Breast epithelium (tissue), 3 donors: ENCODE measurements around the gene ZDHHC21.
"Not testable (repeated sequence)": the region's sequence is repeated elsewhere in the genome, so short reads cannot be mapped to it uniquely, and the experiment has no call there.

Experiments used
- POLR2A ChIP-seq: fragments of 450-650 bp; IDR thresholded peaks from one replicate; pipeline ENCODE4 v1.6.1; 2016; ENCODE audit warnings: antibody characterized with exemption, mild to moderate bottlenecking, moderate library complexity
- TF ChIP-seq, protein P1 (sequence below), 3 donors: fragments of 450-650 bp; IDR thresholded peaks; one replicate each; pipeline ENCODE4 v1.5.1; 2016 to 2017; ENCODE audit warnings: antibody characterized with exemption in 3 of 3, mild to moderate bottlenecking in 3 of 3, moderate library complexity in 3 of 3

DNA sequence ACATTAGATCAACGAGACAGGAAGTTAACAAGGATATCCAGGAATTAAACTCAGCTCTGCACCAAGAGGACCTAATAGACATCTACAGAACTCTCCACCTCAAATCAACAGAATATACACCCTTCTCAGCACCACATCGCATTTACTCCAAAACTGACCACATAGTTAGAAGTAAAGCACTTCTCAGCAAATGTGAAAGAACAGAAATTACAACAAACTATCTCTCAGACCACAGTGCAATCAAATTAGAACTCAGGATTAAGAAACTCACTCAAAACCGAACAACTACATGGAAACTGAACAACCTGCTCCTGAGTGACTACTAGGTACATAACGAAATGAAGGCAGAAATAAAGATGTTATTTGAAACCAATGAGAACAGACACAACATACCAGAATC lies 10.6 kb downstream of the ZDHHC21 start:
- TF ChIP-seq, protein P1, sequence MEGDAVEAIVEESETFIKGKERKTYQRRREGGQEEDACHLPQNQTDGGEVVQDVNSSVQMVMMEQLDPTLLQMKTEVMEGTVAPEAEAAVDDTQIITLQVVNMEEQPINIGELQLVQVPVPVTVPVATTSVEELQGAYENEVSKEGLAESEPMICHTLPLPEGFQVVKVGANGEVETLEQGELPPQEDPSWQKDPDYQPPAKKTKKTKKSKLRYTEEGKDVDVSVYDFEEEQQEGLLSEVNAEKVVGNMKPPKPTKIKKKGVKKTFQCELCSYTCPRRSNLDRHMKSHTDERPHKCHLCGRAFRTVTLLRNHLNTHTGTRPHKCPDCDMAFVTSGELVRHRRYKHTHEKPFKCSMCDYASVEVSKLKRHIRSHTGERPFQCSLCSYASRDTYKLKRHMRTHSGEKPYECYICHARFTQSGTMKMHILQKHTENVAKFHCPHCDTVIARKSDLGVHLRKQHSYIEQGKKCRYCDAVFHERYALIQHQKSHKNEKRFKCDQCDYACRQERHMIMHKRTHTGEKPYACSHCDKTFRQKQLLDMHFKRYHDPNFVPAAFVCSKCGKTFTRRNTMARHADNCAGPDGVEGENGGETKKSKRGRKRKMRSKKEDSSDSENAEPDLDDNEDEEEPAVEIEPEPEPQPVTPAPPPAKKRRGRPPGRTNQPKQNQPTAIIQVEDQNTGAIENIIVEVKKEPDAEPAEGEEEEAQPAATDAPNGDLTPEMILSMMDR (IDR thresholded peaks at IDR 0.05), result not testable (repeated sequence)
- not testable (repeated sequence) for TF ChIP-seq POLR2A
